GM12873 (cell line): ENCODE results near the gene TNN.

Source experiments
- TF ChIP-seq, protein P1 (sequence below): IDR thresholded peaks from 2 replicates; pipeline ENCODE4 v1.5.1; 2012; ENCODE audit warnings: low read depth, mild to moderate bottlenecking, moderate library complexity, low read length, control low read depth; ENCODE audit not compliant: insufficient read depth; ENCODE audit errors: missing control alignments

TNN gene

DNA sequence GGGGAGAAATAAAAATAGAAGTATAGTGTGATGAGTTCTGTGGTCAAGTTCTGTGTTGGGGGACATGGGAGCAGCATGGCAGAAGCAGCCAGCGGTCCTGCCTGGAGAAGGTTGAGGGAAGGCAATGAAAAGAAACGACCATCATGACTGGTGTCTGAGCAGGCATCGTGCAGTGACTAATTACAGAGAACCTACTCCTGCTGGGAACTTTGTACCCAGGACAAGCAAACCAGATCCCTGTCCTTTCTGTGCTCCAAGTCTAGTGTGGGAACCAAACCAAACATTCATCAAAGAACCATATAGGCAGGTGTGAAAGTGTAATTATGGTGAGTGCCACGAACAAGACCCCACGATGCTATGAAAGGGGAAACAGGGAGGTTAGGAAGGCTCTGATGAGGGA is 99.1 kb downstream of the TNN start:
- TF ChIP-seq, protein P1, sequence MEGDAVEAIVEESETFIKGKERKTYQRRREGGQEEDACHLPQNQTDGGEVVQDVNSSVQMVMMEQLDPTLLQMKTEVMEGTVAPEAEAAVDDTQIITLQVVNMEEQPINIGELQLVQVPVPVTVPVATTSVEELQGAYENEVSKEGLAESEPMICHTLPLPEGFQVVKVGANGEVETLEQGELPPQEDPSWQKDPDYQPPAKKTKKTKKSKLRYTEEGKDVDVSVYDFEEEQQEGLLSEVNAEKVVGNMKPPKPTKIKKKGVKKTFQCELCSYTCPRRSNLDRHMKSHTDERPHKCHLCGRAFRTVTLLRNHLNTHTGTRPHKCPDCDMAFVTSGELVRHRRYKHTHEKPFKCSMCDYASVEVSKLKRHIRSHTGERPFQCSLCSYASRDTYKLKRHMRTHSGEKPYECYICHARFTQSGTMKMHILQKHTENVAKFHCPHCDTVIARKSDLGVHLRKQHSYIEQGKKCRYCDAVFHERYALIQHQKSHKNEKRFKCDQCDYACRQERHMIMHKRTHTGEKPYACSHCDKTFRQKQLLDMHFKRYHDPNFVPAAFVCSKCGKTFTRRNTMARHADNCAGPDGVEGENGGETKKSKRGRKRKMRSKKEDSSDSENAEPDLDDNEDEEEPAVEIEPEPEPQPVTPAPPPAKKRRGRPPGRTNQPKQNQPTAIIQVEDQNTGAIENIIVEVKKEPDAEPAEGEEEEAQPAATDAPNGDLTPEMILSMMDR, result no peak

DNA sequence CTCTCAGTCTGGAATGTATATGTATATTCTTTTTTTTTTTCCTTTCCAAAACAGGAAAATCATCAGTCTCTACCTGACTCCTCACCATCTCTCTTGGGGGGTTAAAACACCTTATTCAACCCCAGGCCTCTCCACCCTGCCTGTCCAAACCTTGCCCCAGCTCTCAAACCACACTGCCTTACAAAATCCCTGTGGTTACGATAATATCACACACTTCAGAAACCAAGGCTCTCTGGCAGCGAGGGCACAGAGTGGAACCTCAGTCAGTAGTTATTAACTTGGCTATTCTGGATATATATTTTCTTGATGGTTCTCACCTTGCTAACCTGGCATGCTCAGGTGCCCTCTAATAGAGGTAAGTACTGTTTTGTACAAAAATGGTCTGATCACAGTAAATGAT is 100.2 kb downstream of the TNN start:
- TF ChIP-seq, protein P1, result no peak

DNA sequence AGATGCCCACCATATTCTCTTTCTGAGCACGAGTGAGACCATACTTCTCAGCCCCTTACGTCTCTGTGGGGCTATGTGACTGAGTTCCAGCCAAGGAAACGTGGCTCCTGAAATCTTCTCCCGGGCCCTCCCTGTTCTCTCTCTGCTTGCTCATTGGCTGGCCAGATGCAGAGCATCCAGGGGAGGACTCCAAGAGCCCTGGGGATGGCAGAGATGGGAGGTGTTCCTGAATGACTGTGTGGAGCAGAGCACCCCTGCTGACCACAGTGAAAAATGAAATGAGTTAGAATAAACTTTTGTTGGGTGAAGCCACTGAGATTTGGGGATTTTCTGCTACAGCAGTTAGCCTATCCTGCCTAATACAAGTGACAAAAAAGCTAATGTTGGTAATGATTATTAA is 101.1 kb downstream of the TNN start:
- TF ChIP-seq, protein P1, result no peak

DNA sequence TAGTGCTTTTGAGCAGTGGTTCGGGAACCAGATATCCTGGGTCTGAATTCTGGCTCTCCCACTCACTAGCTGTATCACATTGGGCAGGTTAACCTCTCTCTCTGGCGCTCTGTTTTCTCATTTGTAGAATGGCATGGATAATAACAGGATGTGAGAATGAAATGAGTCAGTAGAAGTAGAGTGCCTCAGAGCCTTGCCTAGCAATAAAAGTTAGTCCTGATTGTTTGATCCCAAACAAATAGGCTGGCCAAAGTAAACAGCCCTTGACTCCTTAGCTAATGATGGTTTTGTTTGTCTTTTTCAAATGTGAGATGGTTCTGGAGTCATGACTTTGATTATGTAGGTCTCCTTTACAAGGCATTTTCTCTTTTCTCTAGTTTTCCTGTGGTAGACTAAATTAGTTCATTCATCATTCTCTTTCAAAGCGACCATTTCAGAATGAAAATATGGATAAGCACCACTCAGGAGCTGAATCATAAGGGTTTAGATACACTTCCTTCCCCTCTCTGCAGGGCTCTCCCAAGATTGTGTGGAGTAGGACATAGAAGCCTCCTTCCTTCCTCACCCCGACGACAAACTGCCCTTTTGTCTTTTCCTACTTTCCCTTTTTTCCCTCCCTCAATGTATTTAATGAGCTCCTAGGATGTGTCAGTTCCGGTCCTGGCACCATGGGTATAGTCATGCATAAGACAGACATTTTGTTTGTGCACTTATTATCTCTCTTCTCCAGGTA is 101.8 kb downstream of the TNN start:
- TF ChIP-seq, protein P1, result no peak

DNA sequence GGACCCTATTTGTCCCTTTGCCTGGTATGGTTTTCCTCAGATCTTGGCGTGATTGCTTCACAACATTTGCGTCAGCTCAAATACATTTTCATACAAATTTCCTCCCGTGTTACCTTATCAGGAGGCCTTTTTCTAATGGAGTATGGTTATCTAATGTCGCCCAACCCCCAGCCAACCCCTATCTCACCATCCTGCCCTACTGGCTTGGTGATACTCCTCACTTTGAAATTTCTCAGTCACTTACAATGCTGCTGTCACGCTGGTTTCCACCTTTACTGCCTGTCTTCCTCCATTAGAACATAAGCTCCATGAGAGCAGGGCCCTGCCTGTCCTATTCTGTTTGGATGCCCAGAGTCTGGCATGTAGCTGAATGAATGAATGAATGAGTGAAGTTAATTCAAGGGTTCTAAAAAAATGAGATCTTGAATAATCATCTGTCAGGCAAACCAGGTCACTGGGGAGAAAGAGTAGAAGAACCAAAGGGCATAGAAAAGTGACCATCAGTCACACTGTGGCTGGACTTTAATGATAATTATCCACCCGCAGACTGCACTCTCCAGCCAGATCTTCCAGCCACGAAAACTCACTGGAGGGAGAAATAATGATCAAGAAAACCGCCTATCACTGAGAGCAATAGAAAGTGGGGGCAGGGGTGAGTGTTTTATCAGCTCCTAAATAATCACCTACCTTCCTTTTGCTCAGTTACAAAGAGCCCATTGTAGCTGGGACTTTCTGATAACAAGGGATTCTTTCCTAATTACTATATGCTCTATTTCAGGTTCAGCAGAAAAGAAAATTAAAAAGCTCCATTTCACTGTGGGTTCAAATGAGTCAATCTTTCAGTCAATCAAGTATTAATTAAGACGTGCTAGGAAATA is 103.6 kb downstream of the TNN start:
- TF ChIP-seq, protein P1, result no peak

DNA sequence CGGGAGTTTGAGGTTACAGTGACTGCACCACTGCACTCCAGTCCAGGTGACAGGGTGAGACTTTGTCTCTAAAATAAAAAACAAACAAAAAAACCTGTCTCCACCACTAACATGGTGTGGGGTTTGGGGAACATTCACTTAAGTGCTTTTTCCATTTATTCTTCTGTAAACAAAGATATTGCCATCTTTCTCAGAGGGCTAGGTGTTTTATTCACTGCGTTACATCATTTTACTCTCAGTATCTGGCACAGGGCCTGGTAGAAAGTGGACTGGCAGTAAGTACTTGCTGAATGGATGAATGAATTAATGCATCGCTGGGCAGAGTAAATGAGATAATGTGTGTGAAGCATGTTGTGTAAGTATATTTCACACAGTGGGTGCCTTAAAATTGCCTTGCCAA is 104.9 kb downstream of the TNN start:
- TF ChIP-seq, protein P1, result no peak

DNA sequence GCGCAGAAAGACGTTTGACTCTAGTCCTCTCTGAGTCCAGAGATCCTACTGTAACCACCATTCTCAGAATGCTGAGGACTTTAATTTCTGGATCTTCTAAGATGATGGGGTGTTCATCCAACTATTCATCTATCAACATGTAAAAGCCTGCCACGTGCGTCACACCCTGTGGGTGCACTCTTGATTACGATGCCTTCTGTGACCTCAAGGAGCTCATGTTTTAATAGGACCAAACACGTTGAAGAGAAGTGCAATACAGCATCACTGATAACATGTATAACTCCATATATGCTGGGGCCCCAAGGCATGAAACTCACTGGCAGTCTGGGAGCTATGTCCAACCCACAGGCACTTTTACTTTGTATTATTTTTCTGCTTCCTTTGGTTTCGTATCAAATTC is 105.9 kb downstream of the TNN start:
- TF ChIP-seq, protein P1, result no peak
